Loucy (cell line): ENCODE results near the gene STOX1.

ENCODE experiments used
- EZH2phosphoT487 ChIP-seq: fragments of 200-600 bp; IDR thresholded peaks from 2 replicates; pipeline ENCODE4 v1.6.1; 2018; ENCODE audit warnings: antibody characterized with exemption, mild to moderate bottlenecking, moderate library complexity, borderline replicate concordance
- TF ChIP-seq, protein P1 (sequence below): fragments of 200-600 bp; sonication (generic); conservative IDR thresholded peaks from 2 replicates; pipeline ENCODE4 v1.5.1; 2014; ENCODE audit warnings: mild to moderate bottlenecking, antibody characterized with exemption, low read length

DNA sequence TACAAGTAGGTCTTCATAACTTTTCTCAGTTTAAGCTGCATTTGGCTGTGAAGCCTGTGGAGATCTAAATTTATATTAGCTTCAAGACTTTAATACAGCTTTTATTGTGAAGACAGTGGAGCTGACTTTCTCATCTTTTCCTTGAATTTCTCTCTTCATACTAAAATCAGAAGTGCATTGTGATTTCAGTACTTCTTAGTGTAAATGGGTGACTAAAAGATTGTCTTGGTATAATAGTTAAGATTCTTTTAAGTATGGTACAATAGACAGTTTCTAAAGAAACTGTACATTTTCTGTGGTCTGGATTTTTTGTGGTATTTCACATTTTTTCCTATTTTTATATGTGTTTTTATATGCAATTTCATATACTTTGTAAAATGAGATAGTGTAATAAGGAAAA lies 107.7 kb downstream of the STOX1 start:
- TF ChIP-seq, protein P1, sequence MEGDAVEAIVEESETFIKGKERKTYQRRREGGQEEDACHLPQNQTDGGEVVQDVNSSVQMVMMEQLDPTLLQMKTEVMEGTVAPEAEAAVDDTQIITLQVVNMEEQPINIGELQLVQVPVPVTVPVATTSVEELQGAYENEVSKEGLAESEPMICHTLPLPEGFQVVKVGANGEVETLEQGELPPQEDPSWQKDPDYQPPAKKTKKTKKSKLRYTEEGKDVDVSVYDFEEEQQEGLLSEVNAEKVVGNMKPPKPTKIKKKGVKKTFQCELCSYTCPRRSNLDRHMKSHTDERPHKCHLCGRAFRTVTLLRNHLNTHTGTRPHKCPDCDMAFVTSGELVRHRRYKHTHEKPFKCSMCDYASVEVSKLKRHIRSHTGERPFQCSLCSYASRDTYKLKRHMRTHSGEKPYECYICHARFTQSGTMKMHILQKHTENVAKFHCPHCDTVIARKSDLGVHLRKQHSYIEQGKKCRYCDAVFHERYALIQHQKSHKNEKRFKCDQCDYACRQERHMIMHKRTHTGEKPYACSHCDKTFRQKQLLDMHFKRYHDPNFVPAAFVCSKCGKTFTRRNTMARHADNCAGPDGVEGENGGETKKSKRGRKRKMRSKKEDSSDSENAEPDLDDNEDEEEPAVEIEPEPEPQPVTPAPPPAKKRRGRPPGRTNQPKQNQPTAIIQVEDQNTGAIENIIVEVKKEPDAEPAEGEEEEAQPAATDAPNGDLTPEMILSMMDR: no peak
- no peak for TF ChIP-seq EZH2phosphoT487
